GM18909 (cell line): ENCODE data around the gene DMD.
A peak's percentile ranks its signal among the peaks of the same experiment; 100 is the strongest.

ENCODE experiments used
- ATAC-seq: cut with Tn5 transposase; IDR thresholded peaks from one replicate; pipeline ENCODE4 v1.9.1; 2021; ENCODE audit warnings: mild to moderate bottlenecking; ENCODE audit not compliant: unreplicated experiment, poor library complexity

DMD gene

GRCh38 chrX:31127716-31128115 is 2083.6 kb downstream of the DMD start:
- no peak for ATAC-seq

- no peak for ATAC-seq
These were observed 2085.1 kb downstream of the DMD start for GRCh38 chrX:31126205-31126604.

- ATAC-seq = no peak
These were observed 2086.8 kb downstream of the DMD start for GRCh38 chrX:31124536-31124935.

GRCh38 chrX:31123335-31123734 is 2088.0 kb downstream of the DMD start:
- no peak for ATAC-seq

GRCh38 chrX:31117266-31117665 is 2094.1 kb downstream of the DMD start:
- no peak for ATAC-seq

GRCh38 chrX:31115398-31115797 is 2096.0 kb downstream of the DMD start:
- ATAC-seq = no peak

GRCh38 chrX:31114858-31115257 is 2096.5 kb downstream of the DMD start:
- ATAC-seq = no peak

- no peak for ATAC-seq
These were observed 2098.9 kb downstream of the DMD start for GRCh38 chrX:31112226-31112999.

GRCh38 chrX:31110657-31111056 is 2100.7 kb downstream of the DMD start:
- ATAC-seq = no peak

- peak; percentile 88 for ATAC-seq
These were observed 2111.7 kb downstream of the DMD start for GRCh38 chrX:31099536-31100090.

- ATAC-seq = no peak
These were observed 2113.3 kb downstream of the DMD start for GRCh38 chrX:31098079-31098478.

- peak; percentile 48 for ATAC-seq
These were observed 2117.7 kb downstream of the DMD start for GRCh38 chrX:31093639-31093975.

GRCh38 chrX:31092970-31093638 is 2118.2 kb downstream of the DMD start:
- peak; percentile 57 for ATAC-seq

- ATAC-seq = no peak
These were observed 2118.9 kb downstream of the DMD start for GRCh38 chrX:31092476-31092875.

- ATAC-seq = no peak
These were observed 2119.5 kb downstream of the DMD start for GRCh38 chrX:31091819-31092218.

- ATAC-seq = no peak
These were observed 2136.8 kb downstream of the DMD start for GRCh38 chrX:31074522-31074921.

- no peak for ATAC-seq
These were observed 2139.6 kb downstream of the DMD start, which contains the start of gene FTHL17 for GRCh38 chrX:31071725-31072124. Gene FTHL17 (minus strand): TSS chrX:31072041. CDS start chrX:31071953, 88 bp downstream.

GRCh38 chrX:31071262-31071661 is 2140.1 kb downstream of the DMD start:
- ATAC-seq = no peak

- ATAC-seq = peak; percentile 74
These were observed 2141.3 kb downstream of the DMD start for GRCh38 chrX:31070057-31070468.
